Mucosa of stomach (tissue), 1 donor: ENCODE results near the gene TSSK2.

ENCODE experiments used
- H3K27me3 ChIP-seq: one replicate; pipeline ENCODE4 v1.7.0; 2013; ENCODE audit warnings: mild to moderate bottlenecking, low read length; ENCODE audit not compliant: control insufficient read depth, insufficient read depth
- H3K36me3 ChIP-seq: one replicate; pipeline ENCODE4 v1.7.0; 2013; ENCODE audit warnings: low read length; ENCODE audit not compliant: control insufficient read depth, insufficient read depth
- H3K4me1 ChIP-seq: one replicate; pipeline ENCODE4 v1.7.0; 2013; ENCODE audit warnings: mild to moderate bottlenecking, low read length; ENCODE audit not compliant: control insufficient read depth, insufficient read depth
- H3K4me3 ChIP-seq: one replicate; pipeline ENCODE4 v1.7.0; 2013; ENCODE audit warnings: low read length
- H3K9ac ChIP-seq: one replicate; pipeline ENCODE4 v1.7.0; 2013; ENCODE audit warnings: mild to moderate bottlenecking, low read length, moderate library complexity
- H3K9me3 ChIP-seq: one replicate; pipeline ENCODE4 v1.7.0; 2013; ENCODE audit warnings: mild to moderate bottlenecking, low read length, moderate library complexity; ENCODE audit not compliant: control insufficient read depth
- donor health status: Pancreatic carcinoma.

TSSK2 gene

GRCh38 chr22:19092725-19093124 is 38.4 kb upstream of the TSSK2 start:
- Histone ChIP-seq H3K9ac (no peak overlapping the region), H3K4me1 (no peaks in the 10 kb centered on the region), H3K4me3 (no peak overlapping the region), H3K27me3 (no peaks in the 10 kb centered on the region), H3K36me3 (no peaks in the 10 kb centered on the region), H3K9me3 (no peaks in the 10 kb centered on the region)

GRCh38 chr22:19094393-19094997 is 36.6 kb upstream of the TSSK2 start:
- no peaks in the 10 kb centered on the region for H3K36me3 ChIP-seq
- H3K27me3 ChIP-seq: no peaks in the 10 kb centered on the region
- H3K9me3 ChIP-seq: no peaks in the 10 kb centered on the region
- H3K9ac ChIP-seq: no peak overlapping the region
- no peak overlapping the region for H3K4me3 ChIP-seq
- H3K4me1 ChIP-seq: no peaks in the 10 kb centered on the region

- Histone ChIP-seq H3K9ac (no peak overlapping the region), H3K4me1 (no peaks in the 10 kb centered on the region), H3K27me3 (no peaks in the 10 kb centered on the region), H3K4me3 (no peak overlapping the region), H3K9me3 (no peaks in the 10 kb centered on the region), H3K36me3 (no peaks in the 10 kb centered on the region)
Observed at GRCh38 chr22:19096555-19096954, 34.6 kb upstream of the TSSK2 start.

- Histone ChIP-seq H3K9me3 (no peaks in the 10 kb centered on the region), H3K4me1 (no peaks in the 10 kb centered on the region), H3K4me3 (no peak overlapping the region), H3K27me3 (no peaks in the 10 kb centered on the region), H3K36me3 (no peaks in the 10 kb centered on the region), H3K9ac (no peak overlapping the region)
Observed at GRCh38 chr22:19097518-19097917, 33.6 kb upstream of the TSSK2 start.

GRCh38 chr22:19098157-19098556 is 33.0 kb upstream of the TSSK2 start:
- Histone ChIP-seq H3K9me3 (no peaks in the 10 kb centered on the region), H3K9ac (no peak overlapping the region), H3K4me1 (no peaks in the 10 kb centered on the region), H3K4me3 (no peak overlapping the region), H3K36me3 (no peaks in the 10 kb centered on the region), H3K27me3 (no peaks in the 10 kb centered on the region)

- H3K9ac ChIP-seq: no peak overlapping the region
- no peak overlapping the region for H3K4me3 ChIP-seq
- no peaks in the 10 kb centered on the region for H3K9me3 ChIP-seq
- H3K36me3 ChIP-seq: no peaks in the 10 kb centered on the region
- H3K4me1 ChIP-seq: peaks cover 22% of the 10 kb centered on the region
- no peaks in the 10 kb centered on the region for H3K27me3 ChIP-seq
Observed at GRCh38 chr22:19103880-19104821, 27.0 kb upstream of the TSSK2 start.

- no peaks in the 10 kb centered on the region for H3K36me3 ChIP-seq
- H3K9ac ChIP-seq: no peak overlapping the region
- no peak overlapping the region for H3K4me3 ChIP-seq
- H3K4me1 ChIP-seq: peaks cover 31% of the 10 kb centered on the region
- H3K9me3 ChIP-seq: no peaks in the 10 kb centered on the region
- no peaks in the 10 kb centered on the region for H3K27me3 ChIP-seq
Observed at GRCh38 chr22:19105456-19105855, 25.7 kb upstream of the TSSK2 start.

GRCh38 chr22:19105867-19106802 is 25.0 kb upstream of the TSSK2 start:
- Histone ChIP-seq H3K4me3 (no peak overlapping the region), H3K9me3 (no peaks in the 10 kb centered on the region), H3K27me3 (no peaks in the 10 kb centered on the region), H3K36me3 (no peaks in the 10 kb centered on the region), H3K9ac (peak overlapping the region; percentile 5), H3K4me1 (peaks cover 31% of the 10 kb centered on the region)

- H3K4me3 ChIP-seq: no peak overlapping the region
- no peak overlapping the region for H3K9ac ChIP-seq
- H3K4me1 ChIP-seq: peaks cover 31% of the 10 kb centered on the region
- no peaks in the 10 kb centered on the region for H3K9me3 ChIP-seq
- no peaks in the 10 kb centered on the region for H3K27me3 ChIP-seq
- H3K36me3 ChIP-seq: no peaks in the 10 kb centered on the region
Observed at GRCh38 chr22:19106886-19107729, 24.0 kb upstream of the TSSK2 start.

- Histone ChIP-seq H3K4me1 (peaks cover 31% of the 10 kb centered on the region), H3K9ac (no peak overlapping the region)
Observed at GRCh38 chr22:19107730-19108074, 23.4 kb upstream of the TSSK2 start.

GRCh38 chr22:19108807-19109197 is 22.3 kb upstream of the TSSK2 start:
- H3K4me1 ChIP-seq: peaks cover 31% of the 10 kb centered on the region
- H3K9ac ChIP-seq: no peak overlapping the region
- no peaks in the 10 kb centered on the region for H3K27me3 ChIP-seq
- H3K4me3 ChIP-seq: no peak overlapping the region
- no peaks in the 10 kb centered on the region for H3K36me3 ChIP-seq
- no peaks in the 10 kb centered on the region for H3K9me3 ChIP-seq

More at GRCh38 chr22:19107730-19108074, 23.4 kb upstream of the TSSK2 start:
- H3K9me3 ChIP-seq: no peaks in the 10 kb centered on the region
- no peak overlapping the region for H3K4me3 ChIP-seq
- H3K36me3 ChIP-seq: no peaks in the 10 kb centered on the region
- no peaks in the 10 kb centered on the region for H3K27me3 ChIP-seq
